H9 (cell line): ENCODE data around the gene CCDC63. TPM values are rescaled to one million over a fixed set of nuclear protein-coding genes. Genes with fewer than 3 reads are reported as not detected.

Experiments
- DNase-seq: peaks from one replicate; pipeline ENCODE4 v3.0.0-alpha.2; 2017
- H2AFZ ChIP-seq: one replicate; pipeline ENCODE4 v1.6.1; 2013; ENCODE audit warnings: mild to moderate bottlenecking, low read length, control low read depth, moderate library complexity
- H2AK5ac ChIP-seq: 2 replicates; pipeline ENCODE4 v1.6.1; 2013; ENCODE audit warnings: low read length, control low read depth, mixed read lengths; ENCODE audit not compliant: insufficient read length
- H2BK120ac ChIP-seq: one replicate; pipeline ENCODE4 v1.6.1; 2013; ENCODE audit warnings: low read depth, mild to moderate bottlenecking, low read length, control low read depth, inconsistent platforms; ENCODE audit not compliant: poor library complexity, severe bottlenecking
- H2BK12ac ChIP-seq: 2 replicates; pipeline ENCODE4 v1.6.1; 2013; ENCODE audit warnings: low read length, control low read depth, mixed read lengths, low read depth; ENCODE audit not compliant: insufficient read length
- H2BK15ac ChIP-seq: 2 replicates; pipeline ENCODE4 v1.6.1; 2013; ENCODE audit warnings: low read depth, low read length, control low read depth
- H2BK20ac ChIP-seq: one replicate; pipeline ENCODE4 v1.6.1; 2013; ENCODE audit warnings: low read depth, mild to moderate bottlenecking, low read length, control low read depth, inconsistent platforms; ENCODE audit not compliant: poor library complexity, severe bottlenecking
- H2BK5ac ChIP-seq: 2 replicates; pipeline ENCODE4 v1.6.1; 2013; ENCODE audit warnings: low read length, control low read depth, mixed read lengths; ENCODE audit not compliant: insufficient read length
- H3K14ac ChIP-seq: 2 replicates; pipeline ENCODE4 v1.6.1; 2013; ENCODE audit warnings: low read length, control low read depth; ENCODE audit not compliant: insufficient read depth
- H3K18ac ChIP-seq: 2 replicates; pipeline ENCODE4 v1.6.1; 2013; ENCODE audit warnings: low read depth, mild to moderate bottlenecking, mixed read lengths, low read length, control low read depth; ENCODE audit not compliant: insufficient read length
- H3K23ac ChIP-seq: 2 replicates; pipeline ENCODE4 v1.6.1; 2013; ENCODE audit warnings: low read length, control low read depth, mixed read lengths, low read depth; ENCODE audit not compliant: insufficient read length
- H3K23me2 ChIP-seq: 2 replicates; pipeline ENCODE4 v1.6.1; 2013; ENCODE audit warnings: low read depth, mild to moderate bottlenecking, mixed read lengths, low read length, control low read depth; ENCODE audit not compliant: insufficient read length, poor library complexity, severe bottlenecking
- H3K27ac ChIP-seq: 2 replicates; pipeline ENCODE4 v1.5.1; 2013; ENCODE audit warnings: low read length, control low read depth, mixed read lengths, low read depth; ENCODE audit not compliant: insufficient read length
- H3K27me3 ChIP-seq: 2 replicates; pipeline ENCODE4 v1.6.1; 2013; ENCODE audit warnings: low read length, control low read depth, inconsistent platforms; ENCODE audit not compliant: insufficient read depth
- H3K4ac ChIP-seq: 2 replicates; pipeline ENCODE4 v1.6.1; 2013; ENCODE audit warnings: low read depth, mild to moderate bottlenecking, control low read depth, inconsistent platforms, low read length, moderate library complexity
- H3K4me1 ChIP-seq: 2 replicates; pipeline ENCODE4 v1.6.1; 2013; ENCODE audit warnings: low read length, control low read depth, inconsistent platforms; ENCODE audit not compliant: insufficient read depth
- H3K4me2 ChIP-seq: 2 replicates; pipeline ENCODE4 v1.6.1; 2013; ENCODE audit warnings: low read length, control low read depth, mixed read lengths; ENCODE audit not compliant: insufficient read length, insufficient read depth
- H3K56ac ChIP-seq: 2 replicates; pipeline ENCODE4 v1.6.1; 2013; ENCODE audit warnings: low read depth, mild to moderate bottlenecking, mixed read lengths, low read length, control low read depth; ENCODE audit not compliant: insufficient read length
- H3K79me1 ChIP-seq: 2 replicates; pipeline ENCODE4 v1.6.1; 2013; ENCODE audit warnings: low read depth, mild to moderate bottlenecking, moderate library complexity, low read length, control low read depth, inconsistent platforms; ENCODE audit not compliant: insufficient read depth, poor library complexity, severe bottlenecking
- H3K79me2 ChIP-seq: 2 replicates; pipeline ENCODE4 v1.6.1; 2013; ENCODE audit warnings: low read length, control low read depth, inconsistent platforms; ENCODE audit not compliant: insufficient read depth
- H3K9ac ChIP-seq: 2 replicates; pipeline ENCODE4 v1.6.1; 2013; ENCODE audit warnings: low read length, control low read depth, mixed read lengths; ENCODE audit not compliant: insufficient read length; ENCODE audit errors: extremely low read depth
- H3K9me3 ChIP-seq: one replicate; pipeline ENCODE4 v1.6.1; 2013; ENCODE audit warnings: low read depth, low read length, inconsistent platforms; ENCODE audit not compliant: control insufficient read depth
- H3T11ph ChIP-seq: one replicate; pipeline ENCODE4 v1.6.1; 2013; ENCODE audit warnings: mild to moderate bottlenecking, low read length, control low read depth, inconsistent platforms
- H4K20me1 ChIP-seq: one replicate; pipeline ENCODE4 v1.6.1; 2013; ENCODE audit not compliant: control insufficient read depth, insufficient read length, insufficient read depth
- H4K5ac ChIP-seq: 2 replicates; pipeline ENCODE4 v1.6.1; 2013; ENCODE audit warnings: low read depth, mild to moderate bottlenecking, mixed read lengths, low read length, control low read depth; ENCODE audit not compliant: insufficient read length
- H4K8ac ChIP-seq: replicated peaks from 2 replicates; pipeline ENCODE4 v1.6.1; 2013; ENCODE audit warnings: low read length, control low read depth, mixed read lengths, low read depth; ENCODE audit not compliant: insufficient read length
- H4K91ac ChIP-seq: 2 replicates; pipeline ENCODE4 v1.6.1; 2013; ENCODE audit warnings: low read depth, mild to moderate bottlenecking, moderate library complexity, mixed read lengths, low read length, control low read depth; ENCODE audit not compliant: insufficient read length
- H3K27ac Mint-ChIP-seq, 3 experiments: 2 replicates in 2 of 3; 3 replicates in 1 of 3; pipeline ENCODE4 v1.8.0; 2020 to 2021; ENCODE audit warnings: mixed read lengths in 3 of 3, mild to moderate bottlenecking in 1 of 3, moderate library complexity in 1 of 3
- H3K27me3 Mint-ChIP-seq: 2 replicates; pipeline ENCODE4 v1.8.0; 2021; ENCODE audit warnings: low read depth, mild to moderate bottlenecking, moderate library complexity, mixed read lengths
- H3K36me3 Mint-ChIP-seq, 3 experiments: 2 replicates in 2 of 3; 3 replicates in 1 of 3; pipeline ENCODE4 v1.8.0; 2020 to 2021; ENCODE audit warnings: low read depth in 3 of 3, mixed read lengths in 3 of 3; ENCODE audit not compliant: insufficient read depth in 1 of 3
- H3K4me1 Mint-ChIP-seq, 2 experiments: 2 replicates each; pipeline ENCODE4 v1.8.0; 2020; ENCODE audit warnings: mixed read lengths in 2 of 2
- H3K4me3 Mint-ChIP-seq, 2 experiments: 2 replicates in 1 of 2; 3 replicates in 1 of 2; pipeline ENCODE4 v1.8.0; 2020 to 2021; ENCODE audit warnings: mild to moderate bottlenecking in 2 of 2, mixed read lengths in 2 of 2, moderate library complexity in 1 of 2
- H3K9me3 Mint-ChIP-seq, 2 experiments: 2 replicates in 1 of 2; 3 replicates in 1 of 2; pipeline ENCODE4 v1.8.0; 2020; ENCODE audit warnings: mild to moderate bottlenecking in 2 of 2, mixed read lengths in 2 of 2, moderate library complexity in 1 of 2
- CTCF ChIP-seq: fragments of 200-600 bp; sonication (generic); conservative IDR thresholded peaks from 3 replicates; pipeline ENCODE4 v1.8.0; 2021; ENCODE audit warnings: antibody characterized with exemption, mild to moderate bottlenecking
- WGBS: extraction: QIAGEN DNeasy Blood & Tissue Kit; methylation state at CpG from one replicate; pipeline ENCODE4 v1.1.7; 2013; ENCODE audit warnings: missing lambda C conversion rate, low lambda C conversion rate, mixed read lengths; ENCODE audit not compliant: insufficient read length; ENCODE audit errors: extremely low coverage; 5-methylcytosine and 5-hydroxymethylcytosine counted together
- total RNA-seq: library from RNA; stranded (reverse); gene quantifications from 2 replicates; pipeline ENCODE4 v1.2.1, GENCODE V29; 2021

Gene CCDC63
- total RNA-seq, 1 experiment from 2014 or later = 0.77 TPM

- Histone ChIP-seq H4K5ac (no peak overlapping the region), H3K18ac (no peak overlapping the region), H4K91ac (no peak overlapping the region), H2BK5ac (no peak overlapping the region), H3K27me3 (no peaks in the 10 kb centered on the region), H4K8ac (no peak overlapping the region), H4K20me1 (no peaks in the 10 kb centered on the region), H3K23ac (no peak overlapping the region), H3K9ac (no peak overlapping the region), H3K27ac (no peak overlapping the region), H3K56ac (no peak overlapping the region), H2AK5ac (no peak overlapping the region), H3K23me2 (peaks cover 4% of the 10 kb centered on the region), H2BK15ac (no peak overlapping the region), H3K14ac (no peak overlapping the region), H3K9me3 (no peaks in the 10 kb centered on the region), H3K79me1 (no peaks in the 10 kb centered on the region), H3K79me2 (no peaks in the 10 kb centered on the region), H3K4ac (no peak overlapping the region), H2BK20ac (no peak overlapping the region), H3K4me2 (no peak overlapping the region), H2BK120ac (no peak overlapping the region), H3T11ph (no peak overlapping the region), H3K4me1 (no peaks in the 10 kb centered on the region), H2BK12ac (no peak overlapping the region), H2AFZ (no peak overlapping the region)
- no peak overlapping the region for H3K27ac Mint-ChIP-seq
- peaks cover 5% of the 10 kb centered on the region for H3K27me3 Mint-ChIP-seq
- no CpG with 5 or more reads among the region's 6 CpGs for WGBS
- H3K9me3 Mint-ChIP-seq = peaks cover 2 to 5% of the 10 kb centered on the region in 2 experiments; a peak in 4 of 5 replicates
- DNase-seq = no peak
- H3K4me3 Mint-ChIP-seq = no peak overlapping the region
- TF ChIP-seq CTCF = no peak
- H3K36me3 Mint-ChIP-seq = peaks cover 0 to 4% (median 0%) of the 10 kb centered on the region in 3 experiments; a peak in 1 of 7 replicates
- peaks cover 2 to 6% of the 10 kb centered on the region in 2 experiments; a peak in 3 of 4 replicates for H3K4me1 Mint-ChIP-seq
Measured at GRCh38 chr12:110885152-110885840, 38.5 kb downstream of the CCDC63 start.
